OCI-M2 (cell line): ENCODE results near the gene PDCD1.
"Not testable (repeated sequence)": the region's sequence is repeated elsewhere in the genome, so short reads cannot be mapped to it uniquely, and the experiment has no call there.

Experiments used
- DNase-seq: peaks from one replicate; lab custom pipeline; 2025; ENCODE audit not compliant: unreplicated experiment; lab: John Stamatoyannopoulos, UW

Gene PDCD1

GRCh38 chr2:241801611-241802420 lies 56.9 kb downstream of the PDCD1 start:
- no peak for DNase-seq

GRCh38 chr2:241800198-241800903 lies 58.3 kb downstream of the PDCD1 start:
- not testable (repeated sequence) for DNase-seq
